Ovary (tissue), 9 donors: ENCODE measurements around the gene CPVL. TPM values are rescaled to one million over a fixed set of nuclear protein-coding genes. Genes with fewer than 3 reads are reported as not detected.

Source experiments
- DNase-seq, 5 donors: peaks; one replicate each; pipeline ENCODE4 v3.0.0-alpha.2; 2019 to 2020
- H3K27ac ChIP-seq, 2 donors: fragments of 200-600 bp; one replicate each; pipeline versions ENCODE4 v1.5.1 to v1.8.0; 2019 to 2022
- H3K27me3 ChIP-seq: fragments of 200-600 bp; one replicate; pipeline ENCODE4 v1.8.0; 2022
- H3K36me3 ChIP-seq: fragments of 200-600 bp; sonication (generic); one replicate; pipeline ENCODE4 v1.5.1; 2019
- H3K4me1 ChIP-seq: one replicate; pipeline ENCODE4 v1.8.1; 2013; ENCODE audit warnings: mild to moderate bottlenecking, moderate library complexity; ENCODE audit not compliant: insufficient read depth
- H3K4me3 ChIP-seq: fragments of 200-600 bp; sonication (generic); one replicate; pipeline ENCODE4 v1.5.1; 2017
- H3K9me3 ChIP-seq, 2 donors: fragments of 200-600 bp in 1 of 2; sonication (generic) in 1 of 2; one replicate each; pipeline versions ENCODE4 v1.5.1 to v1.8.1; 2013 to 2019; ENCODE audit warnings: mild to moderate bottlenecking in 1 of 2, moderate library complexity in 1 of 2
- EP300 ChIP-seq: sonication (generic); formaldehyde crosslinking; IDR thresholded peaks from one replicate; pipeline ENCODE4 v1.6.1; 2017; ENCODE audit warnings: antibody characterized with exemption
- POLR2A ChIP-seq: fragments of 450-650 bp; IDR thresholded peaks from one replicate; pipeline ENCODE4 v1.6.1; 2017; ENCODE audit warnings: antibody characterized with exemption, mild to moderate bottlenecking, moderate library complexity
- WGBS, 3 donors: extraction: QIAGEN DNeasy Blood & Tissue Kit in 1 of 3; methylation state at CpG; one replicate each; pipeline versions ENCODE4 v1.1.5 to v1.1.7; 2013 to 2017; 5-methylcytosine and 5-hydroxymethylcytosine counted together
- intact Hi-C, 4 donors: fragments of 100-400 bp; cut with DNase I; formaldehyde crosslinking; loops; one replicate each; pipeline versions ENCODE4 v1.11.0 to v1.15.1; 2022 to 2023
- polyA plus RNA-seq, 2 donors: library from polyadenylated mRNA; stranded (reverse); fragments of 200-250 nt in 1 of 2; fragments of 350-450 nt in 1 of 2; fragmentation: Illumina TruSeq in 1 of 2; extraction: RNeasy Lipid Tissue Mini Kit (QIAGEN cat#74804) in 1 of 2; gene quantifications; one replicate each; pipeline ENCODE4 v1.2.3, GENCODE V29; 2013 to 2014
- total RNA-seq, 7 donors: library from RNA; depleted of rRNA in 2 of 7; stranded (reverse); fragments of >200 nt in 2 of 7; fragmentation: NEBNext Ultra II Directional in 3 of 7; extraction: Animal tissue kit (Norgen Biotek cat#: 25700) in 3 of 7; gene quantifications; one replicate each; pipeline versions ENCODE4 v1.1.0 to v1.2.4, GENCODE V29; 2016 to 2023
- TF ChIP-seq, protein P1 (sequence below), 3 donors: fragments of 450-650 bp in 2 of 3; fragments of 200-600 bp in 1 of 3; IDR thresholded peaks; one replicate each; pipeline versions ENCODE4 v1.5.1 to v1.8.0; 2016 to 2022; ENCODE audit warnings: antibody characterized with exemption in 3 of 3, mild to moderate bottlenecking in 1 of 3
- donor health status: DM: no; HTN: no; CAD: no; lungs with moderate emphysema.
- donor health status: DM: no; HTN: no; CAD: no.
- donor health status: Bipolar disorder and iron deficiency.
- donor health status: DM: yes; HTN: yes; CAD: no.
- donor health status: DM: no; HTN: no; CAD: no.
- donor health status: DM: yes; HTN: yes; CAD: no.

The CPVL gene
- total and polyA plus RNA-seq, 9 donors, result 10.6 to 88.9 (median 20.9) TPM

DNA sequence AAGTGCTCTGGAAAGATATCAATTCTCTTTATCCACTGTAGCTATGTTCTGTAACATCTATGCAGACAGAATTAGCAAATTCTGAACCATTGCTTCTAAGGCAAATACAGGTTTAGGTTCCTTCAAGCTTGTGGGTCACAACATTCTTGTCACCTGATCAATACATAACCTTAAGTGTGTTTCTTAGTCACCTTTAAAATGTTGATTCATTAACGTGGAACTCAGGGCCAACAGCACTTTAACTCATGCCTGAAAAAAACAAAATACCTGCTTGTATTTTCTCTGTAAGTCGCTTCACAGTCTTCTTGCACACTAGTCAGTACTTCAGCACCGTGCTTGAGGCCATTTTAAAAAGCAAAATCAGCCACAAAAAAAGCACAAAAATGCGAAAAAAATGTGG is 153.0 kb downstream of the CPVL start:
- Histone ChIP-seq H3K27ac (no peak overlapping the region), H3K27me3 (no peaks in the 10 kb centered on the region), H3K4me3 (no peak overlapping the region), H3K9me3 (no peaks in the 10 kb centered on the region), H3K4me1 (peaks cover 5% of the 10 kb centered on the region), H3K36me3 (no peaks in the 10 kb centered on the region)
- no peak for DNase-seq
- intact Hi-C loops, result no loop called here
- no peak for TF ChIP-seq EP300
- TF ChIP-seq POLR2A, result no peak
- TF ChIP-seq, protein P1, sequence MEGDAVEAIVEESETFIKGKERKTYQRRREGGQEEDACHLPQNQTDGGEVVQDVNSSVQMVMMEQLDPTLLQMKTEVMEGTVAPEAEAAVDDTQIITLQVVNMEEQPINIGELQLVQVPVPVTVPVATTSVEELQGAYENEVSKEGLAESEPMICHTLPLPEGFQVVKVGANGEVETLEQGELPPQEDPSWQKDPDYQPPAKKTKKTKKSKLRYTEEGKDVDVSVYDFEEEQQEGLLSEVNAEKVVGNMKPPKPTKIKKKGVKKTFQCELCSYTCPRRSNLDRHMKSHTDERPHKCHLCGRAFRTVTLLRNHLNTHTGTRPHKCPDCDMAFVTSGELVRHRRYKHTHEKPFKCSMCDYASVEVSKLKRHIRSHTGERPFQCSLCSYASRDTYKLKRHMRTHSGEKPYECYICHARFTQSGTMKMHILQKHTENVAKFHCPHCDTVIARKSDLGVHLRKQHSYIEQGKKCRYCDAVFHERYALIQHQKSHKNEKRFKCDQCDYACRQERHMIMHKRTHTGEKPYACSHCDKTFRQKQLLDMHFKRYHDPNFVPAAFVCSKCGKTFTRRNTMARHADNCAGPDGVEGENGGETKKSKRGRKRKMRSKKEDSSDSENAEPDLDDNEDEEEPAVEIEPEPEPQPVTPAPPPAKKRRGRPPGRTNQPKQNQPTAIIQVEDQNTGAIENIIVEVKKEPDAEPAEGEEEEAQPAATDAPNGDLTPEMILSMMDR (IDR thresholded peaks at IDR 0.05), result no peak
- WGBS, 3 donors, result 93 to 96% (median 93%) methylated on average over 4 of the region's 4 CpGs

DNA sequence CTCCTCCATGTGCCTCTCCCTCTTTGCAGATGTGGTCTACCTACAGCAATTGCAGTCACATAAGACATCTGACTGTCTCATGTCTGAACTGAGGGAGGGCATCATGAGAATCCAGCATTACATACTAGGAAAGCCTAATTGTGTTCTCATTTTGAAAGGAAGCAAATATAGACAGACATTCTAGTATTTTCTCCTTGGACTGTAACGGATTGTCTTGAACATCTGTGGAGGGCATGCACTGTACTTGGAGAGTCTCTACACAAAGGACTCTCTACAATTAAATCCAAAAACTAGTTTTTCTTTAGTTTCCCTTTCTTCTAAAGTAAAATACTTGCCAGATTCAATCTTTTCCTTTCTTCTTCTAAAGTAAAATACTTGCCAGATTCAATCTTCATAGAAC is 153.5 kb downstream of the CPVL start:
- Histone ChIP-seq H3K4me3 (no peak overlapping the region), H3K4me1 (peaks cover under 1% of the 10 kb centered on the region), H3K36me3 (no peaks in the 10 kb centered on the region), H3K27ac (no peak overlapping the region), H3K9me3 (no peaks in the 10 kb centered on the region), H3K27me3 (no peaks in the 10 kb centered on the region)
- TF ChIP-seq EP300 (no peak), POLR2A (no peak)
- TF ChIP-seq, protein P1 (IDR thresholded peaks at IDR 0.05), result no peak
- DNase-seq, result no peak
- intact Hi-C loops, result no loop called here
- 25 to 53% (median 30%) methylated on average over 1 of the region's 1 CpG for WGBS, 3 donors

DNA sequence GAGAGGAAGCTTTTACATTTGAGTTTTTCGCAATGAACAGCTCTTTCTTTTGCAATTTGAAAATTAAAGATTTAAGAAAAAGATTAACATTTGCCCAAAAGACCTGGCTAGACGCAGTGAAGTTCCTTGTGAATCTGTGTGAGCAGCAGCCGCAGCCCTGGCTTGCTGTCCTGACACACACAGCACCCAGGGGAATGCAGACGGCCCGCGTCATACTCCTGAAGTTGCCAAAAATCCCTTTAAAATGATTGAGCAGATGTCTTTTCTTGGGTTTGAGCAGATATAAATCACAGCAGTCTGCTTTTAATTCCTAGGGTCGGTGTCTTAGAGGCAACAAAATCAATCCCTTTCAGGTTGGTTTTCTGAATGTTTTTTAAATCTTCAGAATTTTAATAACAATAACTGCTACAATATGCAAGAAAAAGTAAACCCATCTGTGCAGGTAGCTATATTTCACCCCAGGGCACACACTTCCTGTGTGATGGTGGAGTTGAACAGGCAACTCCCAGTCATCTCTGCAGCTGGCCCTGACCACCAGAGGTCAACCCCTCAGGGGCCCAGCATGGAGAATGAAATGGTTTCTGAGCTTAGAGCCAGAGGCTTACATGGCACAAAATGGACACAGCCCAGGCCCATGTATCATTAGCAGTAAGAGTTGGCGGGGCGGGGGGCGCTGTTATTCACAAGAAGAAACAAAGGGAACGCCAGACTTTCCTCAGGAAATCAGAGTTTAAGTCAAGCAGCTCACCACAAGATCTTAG is 156.0 kb downstream of the CPVL start:
- intact Hi-C loops, result no loop called here
- no peak overlapping the region for H3K27ac ChIP-seq
- TF ChIP-seq POLR2A (no peak), EP300 (no peak)
- TF ChIP-seq, protein P1 (IDR thresholded peaks at IDR 0.05), result no peak
- DNase-seq, result no peak
- H3K4me1 ChIP-seq, result peaks cover 1% of the 10 kb centered on the region
- H3K36me3 ChIP-seq, result no peaks in the 10 kb centered on the region
- H3K9me3 ChIP-seq, result no peaks in the 10 kb centered on the region
- WGBS, 3 donors, result 89 to 96% (median 90%) methylated on average over 11 of the region's 11 CpGs
- no peaks in the 10 kb centered on the region for H3K27me3 ChIP-seq
- no peak overlapping the region for H3K4me3 ChIP-seq

DNA sequence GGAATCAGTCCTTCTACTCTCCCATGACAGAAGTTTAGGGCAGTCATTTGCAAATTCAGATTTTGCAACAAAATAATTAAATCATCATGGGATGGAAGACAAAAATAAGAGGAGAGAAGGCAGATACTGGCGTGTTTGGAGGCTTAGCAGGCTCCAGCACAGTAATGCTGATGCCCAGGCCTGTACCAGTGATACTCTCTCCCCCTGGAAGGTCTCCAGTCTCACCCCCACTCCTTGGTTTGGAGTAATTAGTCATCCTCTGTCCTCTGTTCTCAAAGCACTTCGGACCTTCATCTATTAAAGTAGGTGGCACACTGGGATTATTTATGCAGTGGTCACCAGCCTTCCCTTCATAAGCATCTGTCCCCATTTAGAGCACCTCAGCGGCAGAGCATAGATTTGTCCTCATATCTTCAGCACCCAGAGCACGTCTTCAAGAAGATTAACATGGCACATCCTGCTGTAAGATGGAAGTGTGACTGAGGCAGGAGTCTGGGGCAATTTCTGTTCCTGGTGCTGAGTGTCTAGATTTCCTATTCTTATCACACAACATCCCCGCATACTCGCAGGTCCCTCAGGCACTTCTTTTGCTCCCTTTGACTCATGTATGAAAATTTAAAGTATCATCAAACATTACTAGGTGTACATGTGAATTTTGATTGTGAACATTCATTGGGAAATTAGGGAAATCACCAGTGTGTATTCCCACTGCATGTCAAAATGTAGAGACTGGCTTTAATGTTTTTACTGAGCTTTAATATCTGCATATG is 156.9 kb downstream of the CPVL start:
- WGBS, 3 donors, result 90 to 95% (median 93%) methylated on average over 6 of the region's 6 CpGs
- H3K27ac ChIP-seq, result no peak overlapping the region
- H3K9me3 ChIP-seq, result no peaks in the 10 kb centered on the region
- DNase-seq, result no peak
- intact Hi-C loops, result no loop called here
- no peaks in the 10 kb centered on the region for H3K36me3 ChIP-seq
- no peak overlapping the region for H3K4me3 ChIP-seq
- TF ChIP-seq POLR2A, result no peak
- TF ChIP-seq, protein P1 (IDR thresholded peaks at IDR 0.05), result no peak
- no peak for TF ChIP-seq EP300
- H3K27me3 ChIP-seq, result no peaks in the 10 kb centered on the region
- H3K4me1 ChIP-seq, result peaks cover 1% of the 10 kb centered on the region
